ENCODE data around the gene NELL2.

The NELL2 gene

GRCh38 chr12:44603701-44604100 is 272.4 kb downstream of the NELL2 start:
- no peak for DNase-seq

DNA sequence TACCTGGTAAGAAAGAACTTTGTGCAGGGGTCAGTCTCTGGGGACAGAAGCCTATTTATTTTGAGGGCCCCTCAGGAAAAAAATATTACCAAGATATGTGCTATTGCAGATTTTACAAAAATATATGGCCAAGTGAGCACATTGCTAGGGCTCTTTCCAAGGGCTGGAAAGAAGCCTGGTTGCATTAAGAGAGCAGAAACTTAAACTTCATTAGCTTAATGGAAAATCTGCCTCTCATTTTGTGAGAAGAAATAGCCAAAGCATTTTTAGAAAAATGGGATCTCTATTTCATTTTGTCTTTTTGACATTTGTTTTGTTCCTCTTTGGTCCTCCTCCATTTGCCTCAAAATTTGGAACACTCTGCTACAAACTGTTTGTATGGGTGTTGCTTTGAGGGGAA is 283.5 kb downstream of the NELL2 start:
- DNase-seq: no peak

GRCh38 chr12:44589697-44590096 is 286.4 kb downstream of the NELL2 start:
- no peak for DNase-seq

GRCh38 chr12:44588651-44589050 is 287.5 kb downstream of the NELL2 start:
- DNase-seq: no peak

DNA sequence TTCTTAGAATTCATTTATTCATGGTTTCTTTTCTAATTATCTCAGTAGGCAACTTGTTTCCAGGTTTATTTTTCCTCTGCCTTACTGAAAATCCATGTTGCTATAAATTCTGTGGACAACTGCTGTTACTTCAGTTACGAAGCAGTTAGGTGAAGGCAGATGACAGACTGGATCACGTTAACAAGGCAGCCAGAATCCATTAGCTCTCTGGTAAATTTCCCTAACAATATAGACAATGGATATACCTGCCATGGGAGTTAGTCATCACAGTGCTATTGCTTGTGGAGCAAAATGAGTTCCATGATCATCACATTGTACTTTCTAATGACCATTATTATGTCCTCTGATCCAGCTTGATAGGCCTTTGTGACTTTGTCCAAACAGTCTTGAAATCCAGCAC is 291.5 kb downstream of the NELL2 start:
- no peak for DNase-seq

GRCh38 chr12:44582521-44582920 is 293.6 kb downstream of the NELL2 start:
- DNase-seq: no peak

GRCh38 chr12:44581642-44582242 is 294.4 kb downstream of the NELL2 start:
- DNase-seq: no peak

GRCh38 chr12:44574586-44574985 is 301.5 kb downstream of the NELL2 start:
- no peak for DNase-seq

DNA sequence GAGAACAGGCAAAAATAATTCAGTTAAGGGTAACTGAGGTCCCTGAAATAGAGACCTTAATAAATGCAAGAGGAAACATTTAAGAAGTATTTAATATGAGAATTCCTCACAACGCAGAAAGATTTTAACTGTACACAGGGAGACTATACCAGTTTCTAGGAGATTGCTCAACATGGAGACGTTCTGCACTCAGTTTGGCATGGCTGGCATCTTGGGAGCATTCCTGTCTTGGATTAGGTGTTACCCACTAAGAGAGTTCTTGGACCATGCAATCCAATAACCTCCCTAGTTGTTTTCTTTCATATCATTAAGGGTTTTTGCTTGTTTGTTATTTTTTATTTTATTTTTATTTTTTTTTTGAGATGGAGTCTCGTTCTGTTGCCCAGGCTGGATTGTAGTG is 302.4 kb downstream of the NELL2 start:
- no peak for DNase-seq

- no peak for DNase-seq
Observed at GRCh38 chr12:44571006-44571550, 305.0 kb downstream of the NELL2 start.

DNA sequence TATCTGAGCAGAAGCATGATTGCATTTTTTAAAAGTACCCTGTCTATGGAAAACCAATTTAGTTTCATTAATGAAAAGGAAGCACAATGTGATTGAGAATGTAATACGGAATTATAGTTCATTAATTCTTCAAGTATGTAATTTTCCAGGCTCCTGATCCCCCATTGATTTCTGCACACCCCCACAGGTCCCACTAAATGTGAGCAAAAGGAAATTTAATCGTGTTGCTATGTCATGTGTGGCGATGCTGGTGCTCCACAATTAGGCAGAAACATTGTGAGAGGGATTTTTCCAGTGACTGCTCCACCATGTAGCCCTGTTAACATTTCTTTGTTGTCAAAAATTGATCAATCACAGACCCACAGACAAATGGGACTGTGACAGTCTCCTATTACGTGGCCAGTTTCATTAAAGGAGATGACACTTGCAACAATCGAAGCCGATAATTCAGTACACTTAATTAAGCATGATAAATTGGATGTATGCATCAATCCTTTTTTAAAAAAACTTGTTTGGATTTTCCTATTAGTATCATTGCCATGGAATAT is 306.0 kb downstream of the NELL2 start:
- DNase-seq: no peak

- DNase-seq: no peak
Observed at GRCh38 chr12:44565163-44565562, 311.0 kb downstream of the NELL2 start.

GRCh38 chr12:44563486-44563885 is 312.6 kb downstream of the NELL2 start:
- no peak for DNase-seq

DNA sequence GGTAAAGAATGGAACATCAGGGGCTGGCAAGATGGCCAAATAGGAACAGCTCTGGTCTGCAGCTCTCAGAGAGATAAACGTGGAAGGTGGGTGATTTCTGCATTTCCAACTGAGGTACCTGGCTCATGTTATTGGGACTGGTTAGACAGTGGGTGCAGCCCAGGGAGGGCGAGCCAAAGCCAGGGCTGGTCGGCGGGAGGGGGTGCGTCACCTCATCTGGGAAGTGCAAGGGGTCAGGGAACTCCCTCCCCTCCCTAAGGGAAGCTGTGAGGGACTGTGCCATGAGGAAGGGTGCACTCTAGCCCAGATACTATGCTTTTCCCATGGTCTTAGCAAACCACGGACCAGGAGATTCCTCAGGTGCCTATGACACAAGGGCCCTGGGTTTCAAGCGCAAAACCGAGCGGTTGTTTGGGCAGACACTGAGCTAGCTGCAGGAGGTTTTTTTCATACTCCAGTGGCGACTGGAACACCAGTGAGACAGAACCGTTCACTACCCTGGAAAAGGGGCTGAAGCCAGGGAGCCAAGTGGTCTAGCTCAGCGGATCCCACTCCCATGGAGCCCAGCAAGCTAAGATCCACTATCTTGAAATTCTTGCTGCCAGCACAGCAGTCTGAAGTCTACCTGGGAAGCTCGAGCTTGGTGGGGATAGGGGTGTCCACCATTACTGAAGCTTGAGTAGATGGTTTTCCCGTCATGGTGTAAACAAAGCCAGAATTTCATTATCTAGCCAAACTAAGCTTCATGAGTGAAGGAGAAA is 317.6 kb downstream of the NELL2 start:
- no peak for DNase-seq

DNA sequence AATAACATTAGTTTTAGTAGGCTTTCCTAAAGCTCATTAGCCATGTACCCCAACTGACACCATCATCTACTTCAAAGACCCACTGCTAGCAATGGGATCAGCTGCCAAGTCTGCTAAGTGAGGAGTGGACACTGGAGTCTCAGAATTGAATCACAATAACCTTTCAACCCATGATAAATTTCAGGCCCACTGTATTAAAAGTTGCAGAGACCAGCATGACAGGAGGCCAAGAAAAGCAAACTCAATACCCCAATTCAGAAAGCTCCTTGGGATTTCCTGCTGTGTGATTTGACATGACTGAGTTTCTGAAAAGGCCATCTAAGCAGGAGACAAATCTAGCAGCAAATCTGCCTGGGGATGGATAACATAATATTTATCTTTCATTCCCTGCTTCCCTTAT is 320.7 kb downstream of the NELL2 start:
- DNase-seq: no peak

- DNase-seq: no peak
Observed at GRCh38 chr12:44551631-44552030, 324.5 kb downstream of the NELL2 start.

DNA sequence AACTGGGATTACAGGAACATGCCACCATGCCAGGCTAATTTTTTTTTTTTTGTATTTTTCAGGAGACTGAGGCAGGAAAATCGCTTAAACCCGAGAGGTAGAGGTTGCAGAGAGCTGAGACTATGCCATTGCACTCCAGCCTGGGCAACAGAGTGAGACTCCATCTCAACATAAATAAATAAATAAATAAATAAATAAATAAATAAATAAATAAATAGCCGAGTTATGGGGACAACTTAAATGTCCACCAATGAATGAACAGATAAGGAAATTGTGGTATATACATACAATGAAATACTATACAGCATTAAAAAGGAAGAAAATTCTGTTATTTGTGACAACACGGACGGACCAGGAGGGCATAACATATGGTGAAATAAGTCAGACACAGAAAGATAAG is 325.7 kb downstream of the NELL2 start:
- DNase-seq: no peak

- DNase-seq: no peak
Observed at GRCh38 chr12:44546060-44546459, 330.1 kb downstream of the NELL2 start.

DNA sequence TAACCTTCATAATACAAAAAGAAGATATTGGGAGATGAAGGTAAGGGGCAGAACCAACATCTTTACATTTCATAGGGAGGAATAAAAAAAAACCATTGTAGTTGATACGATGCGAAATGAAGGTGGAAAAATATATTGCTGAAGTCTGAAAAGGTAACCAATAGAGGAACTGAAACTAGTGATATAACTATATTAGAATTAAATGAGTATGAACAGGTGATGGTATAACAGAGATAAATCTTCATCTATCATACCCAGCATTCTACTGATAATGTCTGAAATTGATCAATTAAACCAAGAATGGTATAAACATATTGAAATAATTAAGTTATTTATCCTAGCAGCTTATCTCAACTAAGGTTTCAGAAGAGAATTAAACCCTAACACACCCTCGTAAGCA is 332.1 kb downstream of the NELL2 start:
- DNase-seq: no peak

- DNase-seq: no peak
Observed at GRCh38 chr12:44542716-44543115, 333.4 kb downstream of the NELL2 start.

DNA sequence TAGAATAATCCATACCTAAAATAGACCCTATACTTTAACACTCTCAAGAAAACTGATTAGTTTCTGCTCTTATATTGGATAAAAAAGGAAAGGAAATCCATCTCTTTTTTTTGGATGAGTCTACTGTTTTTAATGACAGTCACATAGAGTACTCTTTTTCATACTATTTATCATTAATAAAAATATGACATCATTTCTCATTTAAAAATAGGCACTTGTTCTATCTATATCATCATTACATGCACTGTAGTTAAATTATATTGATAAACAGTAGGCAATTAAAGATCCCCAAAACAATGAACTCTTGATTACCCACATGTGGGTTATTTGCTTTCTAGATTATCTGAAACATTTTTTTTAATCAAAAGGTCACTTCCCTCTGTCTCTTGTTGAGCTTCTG is 338.8 kb downstream of the NELL2 start:
- DNase-seq: no peak

DNA sequence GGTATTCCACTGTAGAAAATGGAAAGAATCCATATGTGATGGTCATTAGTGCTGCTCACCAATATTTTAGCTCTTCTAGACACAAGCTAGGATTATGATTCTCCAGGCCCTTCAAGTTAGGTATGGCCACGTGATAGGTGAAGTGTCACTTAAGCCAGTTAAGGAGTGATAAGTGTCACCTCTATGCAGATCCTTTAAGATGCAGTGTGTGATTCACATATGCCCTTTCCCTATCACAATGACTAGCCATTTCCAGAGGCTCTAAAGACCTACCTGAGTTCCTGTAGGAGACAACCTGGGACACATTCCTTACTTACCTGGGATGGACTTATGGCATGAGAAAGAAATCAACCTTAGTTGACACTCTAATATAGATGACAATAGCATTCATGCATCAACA is 343.2 kb downstream of the NELL2 start:
- DNase-seq: no peak

- DNase-seq: no peak
Observed at GRCh38 chr12:44531320-44531971, 344.7 kb downstream of the NELL2 start.

Data from T1000 (cell line).